ENCODE measurements around the gene PGF. TPM values are rescaled to one million over a fixed set of nuclear protein-coding genes. Genes with fewer than 3 reads are reported as not detected.

PGF gene
- total RNA-seq, 1 donor from 2014 or later = 56.6 TPM

DNA sequence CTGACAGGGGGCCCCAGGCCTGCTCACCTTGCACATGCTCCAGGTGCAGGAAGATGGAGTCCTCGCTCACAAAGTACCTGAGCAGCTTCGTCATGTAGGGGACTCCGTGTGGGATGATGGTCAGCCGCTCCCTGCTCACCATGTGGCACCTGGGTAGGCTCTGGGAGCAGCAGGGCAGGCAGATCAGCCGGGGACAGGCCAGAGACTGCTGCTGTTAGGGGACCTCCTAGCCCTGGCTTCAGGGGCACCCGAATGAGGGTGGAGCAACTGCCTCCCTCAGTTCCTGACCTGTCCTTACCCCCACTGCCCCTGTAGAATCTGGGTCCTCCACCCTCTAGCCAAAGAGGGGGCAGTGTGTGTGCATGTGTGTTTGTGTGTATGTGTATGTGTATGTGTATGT is 44.2 kb downstream of the PGF start:
- DNase-seq (ENCODE audit: low read depth) (no peak), FAIRE-seq (peak; percentile 82)
- no peak for TF ChIP-seq CTCF (IDR thresholded peaks at IDR 0.05; ENCODE audit: insufficient read depth, low read length, severe bottlenecking)
- Histone ChIP-seq H3K27me3 (ENCODE audit: control insufficient read depth, insufficient read depth, low read length) (no peaks in the 10 kb centered on the region), H3K4me3 (ENCODE audit: low read depth, low read length) (no peak overlapping the region), H3K36me3 (ENCODE audit: control insufficient read depth, insufficient read depth, low read length) (no peaks in the 10 kb centered on the region)

GRCh38 chr14:74910556-74910955 is 44.8 kb downstream of the PGF start:
- Histone ChIP-seq H3K27me3 (ENCODE audit: control insufficient read depth, insufficient read depth, low read length) (no peaks in the 10 kb centered on the region), H3K4me3 (ENCODE audit: low read depth, low read length) (no peak overlapping the region), H3K36me3 (ENCODE audit: control insufficient read depth, insufficient read depth, low read length) (no peaks in the 10 kb centered on the region)
- no peak for TF ChIP-seq CTCF (IDR thresholded peaks at IDR 0.05; ENCODE audit: insufficient read depth, low read length, severe bottlenecking)
- DNase-seq (ENCODE audit: low read depth) = no peak
- FAIRE-seq = no peak

- Histone ChIP-seq H3K27me3 (ENCODE audit: control insufficient read depth, insufficient read depth, low read length) (no peaks in the 10 kb centered on the region), H3K36me3 (ENCODE audit: control insufficient read depth, insufficient read depth, low read length) (no peaks in the 10 kb centered on the region), H3K4me3 (ENCODE audit: low read depth, low read length) (no peak overlapping the region)
- FAIRE-seq = no peak
- TF ChIP-seq CTCF (IDR thresholded peaks at IDR 0.05; ENCODE audit: insufficient read depth, low read length, severe bottlenecking) = no peak
- no peak for DNase-seq (ENCODE audit: low read depth)
Observed at GRCh38 chr14:74909911-74910310, 45.5 kb downstream of the PGF start.

GRCh38 chr14:74909501-74909900 is 45.9 kb downstream of the PGF start:
- no peak for TF ChIP-seq CTCF (IDR thresholded peaks at IDR 0.05; ENCODE audit: insufficient read depth, low read length, severe bottlenecking)
- H3K27me3 ChIP-seq (ENCODE audit: control insufficient read depth, insufficient read depth, low read length) = no peaks in the 10 kb centered on the region
- DNase-seq (ENCODE audit: low read depth) = no peak
- FAIRE-seq = no peak
- no peaks in the 10 kb centered on the region for H3K36me3 ChIP-seq (ENCODE audit: control insufficient read depth, insufficient read depth, low read length)
- no peak overlapping the region for H3K4me3 ChIP-seq (ENCODE audit: low read depth, low read length)

DNA sequence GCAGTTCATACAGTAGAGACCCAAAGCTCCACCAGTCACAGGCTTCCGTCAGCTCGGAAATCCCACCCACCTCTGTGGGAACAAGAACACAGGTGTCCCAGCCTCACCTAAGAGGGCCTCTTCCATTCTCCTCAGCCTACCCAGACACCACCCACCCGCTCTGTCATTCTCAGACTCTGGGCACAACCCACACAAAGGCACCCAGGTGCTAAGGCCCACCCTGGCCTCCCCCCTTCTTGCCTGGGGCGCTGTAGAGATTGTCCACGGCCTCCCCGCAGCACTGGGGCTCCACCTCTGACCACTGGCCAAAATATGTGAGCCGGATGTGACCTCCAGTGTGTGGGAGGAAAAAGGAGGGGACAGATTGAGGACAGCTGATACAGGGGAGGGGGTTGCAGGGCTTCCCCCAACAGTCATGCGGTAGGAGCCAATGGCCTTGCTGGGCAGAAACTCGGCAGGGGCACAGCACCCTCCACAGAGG is 46.5 kb downstream of the PGF start:
- H3K4me3 ChIP-seq (ENCODE audit: low read depth, low read length) = no peak overlapping the region
- FAIRE-seq (no peak), DNase-seq (ENCODE audit: low read depth) (no peak)
- H3K36me3 ChIP-seq (ENCODE audit: control insufficient read depth, insufficient read depth, low read length) = no peaks in the 10 kb centered on the region
- TF ChIP-seq CTCF (IDR thresholded peaks at IDR 0.05; ENCODE audit: insufficient read depth, low read length, severe bottlenecking) = no peak
- no peaks in the 10 kb centered on the region for H3K27me3 ChIP-seq (ENCODE audit: control insufficient read depth, insufficient read depth, low read length)

- DNase-seq (ENCODE audit: low read depth) (no peak), FAIRE-seq (no peak)
- no peak for TF ChIP-seq CTCF (IDR thresholded peaks at IDR 0.05; ENCODE audit: insufficient read depth, low read length, severe bottlenecking)
- no peak overlapping the region for H3K4me3 ChIP-seq (ENCODE audit: low read depth, low read length)
- no peaks in the 10 kb centered on the region for H3K27me3 ChIP-seq (ENCODE audit: control insufficient read depth, insufficient read depth, low read length)
- peaks cover 3% of the 10 kb centered on the region for H3K36me3 ChIP-seq (ENCODE audit: control insufficient read depth, insufficient read depth, low read length)
Observed at GRCh38 chr14:74907744-74908143, 47.7 kb downstream of the PGF start.
